HEK293T (cell line): ENCODE measurements around the gene ANGPT4.

Source experiments
- ARNT ChIP-seq: fragments of 450-650 bp; IDR thresholded peaks from 2 replicates; pipeline ENCODE4 v1.6.1; 2017; ENCODE audit warnings: mild to moderate bottlenecking
- BHLHE40 ChIP-seq: fragments of 450-650 bp; IDR thresholded peaks from 2 replicates; pipeline ENCODE4 v1.6.1; 2016; ENCODE audit warnings: mild to moderate bottlenecking, moderate library complexity, borderline replicate concordance
- FOXA1 ChIP-seq: fragments of 450-650 bp; IDR thresholded peaks from 2 replicates; pipeline ENCODE4 v1.6.1; 2016; ENCODE audit warnings: mild to moderate bottlenecking
- HDGF ChIP-seq: fragments of 450-650 bp; IDR thresholded peaks from 2 replicates; pipeline ENCODE4 v1.6.1; 2017; ENCODE audit warnings: antibody characterized with exemption, borderline replicate concordance
- NFRKB ChIP-seq: fragments of 450-650 bp; IDR thresholded peaks from 2 replicates; pipeline ENCODE4 v1.6.1; 2016; ENCODE audit warnings: mild to moderate bottlenecking, moderate library complexity
- SP1 ChIP-seq: fragments of 450-650 bp; IDR thresholded peaks from 2 replicates; pipeline ENCODE4 v1.6.1; 2017
- SUZ12 ChIP-seq: fragments of 450-650 bp; IDR thresholded peaks from 2 replicates; pipeline ENCODE4 v1.6.1; 2016; ENCODE audit warnings: mild to moderate bottlenecking
- ZNF384 ChIP-seq: fragments of 450-650 bp; IDR thresholded peaks from 2 replicates; pipeline ENCODE4 v1.6.1; 2016

DNA sequence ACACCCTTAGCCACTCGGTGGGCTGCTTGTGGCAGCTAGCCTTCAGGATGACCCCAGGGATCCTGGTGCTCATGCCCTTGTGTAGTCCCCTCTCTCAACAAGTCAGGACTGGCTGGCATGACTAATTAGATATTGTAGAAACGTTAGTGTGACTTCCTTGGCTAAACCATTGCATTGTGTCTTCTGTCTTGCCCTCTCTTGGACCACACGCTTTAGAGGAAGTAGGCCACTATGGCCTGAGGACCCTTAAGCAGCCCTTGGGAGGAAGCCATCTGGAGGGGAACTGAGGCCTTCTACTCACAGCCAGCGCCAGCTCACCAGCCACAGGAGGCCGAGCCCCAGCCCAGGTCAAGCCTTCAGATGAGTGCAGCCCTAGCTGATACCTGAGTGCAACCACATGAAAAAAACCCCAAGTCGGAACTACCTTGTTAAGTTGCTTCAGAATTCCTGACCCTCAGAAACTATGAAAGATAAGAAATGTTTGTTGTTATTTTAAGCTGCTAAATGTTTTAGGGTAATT is 10.1 kb downstream of the ANGPT4 start:
- no peak for TF ChIP-seq ZNF384
- no peak for TF ChIP-seq BHLHE40
- TF ChIP-seq SUZ12, result no peak
- no peak for TF ChIP-seq HDGF
- no peak for TF ChIP-seq ARNT
- no peak for TF ChIP-seq SP1
- TF ChIP-seq FOXA1, result no peak
- no peak for TF ChIP-seq NFRKB
